ENCODE data around the gene CRYBG3. TPM values are rescaled to one million over a fixed set of nuclear protein-coding genes. Genes with fewer than 3 reads are reported as not detected.

The CRYBG3 gene
- polyA plus RNA-seq, 1 donor from 2014 or later = 1.3 TPM

DNA sequence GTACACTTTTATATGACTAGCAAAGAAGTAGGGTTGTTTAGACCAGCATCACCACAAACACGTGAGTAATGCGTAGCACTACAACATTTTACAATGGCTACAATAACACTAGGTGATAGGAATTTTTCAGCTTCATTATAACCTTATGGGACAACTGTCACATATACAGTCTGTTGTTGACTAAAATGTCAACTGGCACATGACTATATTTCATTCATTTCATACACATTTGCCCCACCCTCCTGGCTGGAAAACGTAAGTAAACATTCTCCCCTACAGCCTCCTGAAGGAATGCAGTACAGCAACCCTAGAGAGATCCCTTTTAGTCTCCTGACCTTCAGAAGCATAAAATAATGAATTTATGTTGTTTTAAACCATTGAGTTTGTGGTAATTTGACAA, 134.2 kb downstream of the CRYBG3 start:
- Histone ChIP-seq H3K9ac (ENCODE audit: low read length) (no peak overlapping the region), H3K79me2 (replicated peaks; ENCODE audit: insufficient read depth, low read length) (no peaks in the 10 kb centered on the region), H3K4me3 (ENCODE audit: low read length) (no peak overlapping the region), H3K27ac (ENCODE audit: low read length) (no peak overlapping the region), H3K9me2 (ENCODE audit: insufficient read depth, low read length) (no peaks in the 10 kb centered on the region), H2AFZ (ENCODE audit: low read depth, low read length) (no peak overlapping the region), H3K36me3 (ENCODE audit: insufficient read depth, low read length) (no peaks in the 10 kb centered on the region), H4K20me1 (ENCODE audit: insufficient read depth) (no peaks in the 10 kb centered on the region), H3F3A (ENCODE audit: insufficient read depth, low read length, poor library complexity, severe bottlenecking) (no peaks in the 10 kb centered on the region), H3K4me2 (ENCODE audit: low read length) (no peak overlapping the region), H3K9me3 (ENCODE audit: low read length) (no peaks in the 10 kb centered on the region), H3K27me3 (ENCODE audit: insufficient read depth, low read depth, low read length) (no peaks in the 10 kb centered on the region)
- TF ChIP-seq SMC3 (conservative IDR thresholded peaks at IDR 0.05; ENCODE audit: poor library complexity) (no peak), TAF1 (IDR thresholded peaks at IDR 0.05; ENCODE audit: low read depth) (no peak), EZH2 (IDR thresholded peaks at IDR 0.05; ENCODE audit: borderline replicate concordance, insufficient read depth, low read length, poor library complexity, severe bottlenecking) (no peak), RAD21 (conservative IDR thresholded peaks at IDR 0.05) (no peak), EP300 (conservative IDR thresholded peaks at IDR 0.05; ENCODE audit: poor library complexity, severe bottlenecking) (no peak), MXI1 (conservative IDR thresholded peaks at IDR 0.05; ENCODE audit: poor library complexity, severe bottlenecking) (no peak), POLR2AphosphoS5 (IDR thresholded peaks at IDR 0.05) (no peak)
- TF ChIP-seq, protein P1, sequence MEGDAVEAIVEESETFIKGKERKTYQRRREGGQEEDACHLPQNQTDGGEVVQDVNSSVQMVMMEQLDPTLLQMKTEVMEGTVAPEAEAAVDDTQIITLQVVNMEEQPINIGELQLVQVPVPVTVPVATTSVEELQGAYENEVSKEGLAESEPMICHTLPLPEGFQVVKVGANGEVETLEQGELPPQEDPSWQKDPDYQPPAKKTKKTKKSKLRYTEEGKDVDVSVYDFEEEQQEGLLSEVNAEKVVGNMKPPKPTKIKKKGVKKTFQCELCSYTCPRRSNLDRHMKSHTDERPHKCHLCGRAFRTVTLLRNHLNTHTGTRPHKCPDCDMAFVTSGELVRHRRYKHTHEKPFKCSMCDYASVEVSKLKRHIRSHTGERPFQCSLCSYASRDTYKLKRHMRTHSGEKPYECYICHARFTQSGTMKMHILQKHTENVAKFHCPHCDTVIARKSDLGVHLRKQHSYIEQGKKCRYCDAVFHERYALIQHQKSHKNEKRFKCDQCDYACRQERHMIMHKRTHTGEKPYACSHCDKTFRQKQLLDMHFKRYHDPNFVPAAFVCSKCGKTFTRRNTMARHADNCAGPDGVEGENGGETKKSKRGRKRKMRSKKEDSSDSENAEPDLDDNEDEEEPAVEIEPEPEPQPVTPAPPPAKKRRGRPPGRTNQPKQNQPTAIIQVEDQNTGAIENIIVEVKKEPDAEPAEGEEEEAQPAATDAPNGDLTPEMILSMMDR (IDR thresholded peaks at IDR 0.05; ENCODE audit: poor library complexity, severe bottlenecking) = no peak
- TF ChIP-seq, protein P2, sequence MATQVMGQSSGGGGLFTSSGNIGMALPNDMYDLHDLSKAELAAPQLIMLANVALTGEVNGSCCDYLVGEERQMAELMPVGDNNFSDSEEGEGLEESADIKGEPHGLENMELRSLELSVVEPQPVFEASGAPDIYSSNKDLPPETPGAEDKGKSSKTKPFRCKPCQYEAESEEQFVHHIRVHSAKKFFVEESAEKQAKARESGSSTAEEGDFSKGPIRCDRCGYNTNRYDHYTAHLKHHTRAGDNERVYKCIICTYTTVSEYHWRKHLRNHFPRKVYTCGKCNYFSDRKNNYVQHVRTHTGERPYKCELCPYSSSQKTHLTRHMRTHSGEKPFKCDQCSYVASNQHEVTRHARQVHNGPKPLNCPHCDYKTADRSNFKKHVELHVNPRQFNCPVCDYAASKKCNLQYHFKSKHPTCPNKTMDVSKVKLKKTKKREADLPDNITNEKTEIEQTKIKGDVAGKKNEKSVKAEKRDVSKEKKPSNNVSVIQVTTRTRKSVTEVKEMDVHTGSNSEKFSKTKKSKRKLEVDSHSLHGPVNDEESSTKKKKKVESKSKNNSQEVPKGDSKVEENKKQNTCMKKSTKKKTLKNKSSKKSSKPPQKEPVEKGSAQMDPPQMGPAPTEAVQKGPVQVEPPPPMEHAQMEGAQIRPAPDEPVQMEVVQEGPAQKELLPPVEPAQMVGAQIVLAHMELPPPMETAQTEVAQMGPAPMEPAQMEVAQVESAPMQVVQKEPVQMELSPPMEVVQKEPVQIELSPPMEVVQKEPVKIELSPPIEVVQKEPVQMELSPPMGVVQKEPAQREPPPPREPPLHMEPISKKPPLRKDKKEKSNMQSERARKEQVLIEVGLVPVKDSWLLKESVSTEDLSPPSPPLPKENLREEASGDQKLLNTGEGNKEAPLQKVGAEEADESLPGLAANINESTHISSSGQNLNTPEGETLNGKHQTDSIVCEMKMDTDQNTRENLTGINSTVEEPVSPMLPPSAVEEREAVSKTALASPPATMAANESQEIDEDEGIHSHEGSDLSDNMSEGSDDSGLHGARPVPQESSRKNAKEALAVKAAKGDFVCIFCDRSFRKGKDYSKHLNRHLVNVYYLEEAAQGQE (IDR thresholded peaks at IDR 0.05; ENCODE audit: borderline replicate concordance) = no peak

DNA sequence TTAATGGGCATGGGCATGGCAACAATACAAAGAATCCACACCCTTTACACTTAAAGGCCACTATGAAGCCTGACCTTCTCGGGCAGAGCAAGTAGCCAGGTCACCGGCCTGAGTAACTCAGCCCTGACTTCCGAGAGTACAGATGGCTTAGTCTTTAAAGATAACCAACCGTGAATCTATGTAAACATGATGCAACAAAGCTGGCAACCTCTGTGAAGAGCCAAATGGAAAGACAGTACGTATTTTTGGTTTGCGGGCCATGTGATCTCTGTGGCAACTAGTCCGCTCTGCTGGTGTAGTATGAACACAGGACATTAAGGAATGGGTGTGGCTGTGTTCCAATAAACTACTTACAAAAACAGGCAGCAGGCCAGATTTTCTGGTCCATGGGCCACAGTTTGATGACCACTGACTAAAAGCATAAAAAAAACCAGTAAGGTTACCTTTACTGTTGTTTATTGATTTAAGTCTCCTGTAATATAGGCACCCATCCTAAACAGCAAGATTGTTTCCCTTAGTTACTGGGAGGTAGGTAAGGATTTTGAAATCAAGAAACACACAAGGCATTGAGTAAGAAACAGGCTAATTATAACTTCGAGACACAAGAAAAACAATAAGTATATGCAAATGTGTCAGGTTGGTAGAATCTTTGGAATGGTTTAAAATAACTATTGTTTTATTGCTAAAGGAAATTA, 136.0 kb downstream of the CRYBG3 start:
- Histone ChIP-seq H3K9ac (ENCODE audit: low read length) (no peak overlapping the region), H3K4me3 (ENCODE audit: low read length) (no peak overlapping the region), H3F3A (ENCODE audit: insufficient read depth, low read length, poor library complexity, severe bottlenecking) (no peaks in the 10 kb centered on the region), H3K27ac (ENCODE audit: low read length) (no peak overlapping the region), H3K4me2 (ENCODE audit: low read length) (no peak overlapping the region), H3K9me2 (ENCODE audit: insufficient read depth, low read length) (no peaks in the 10 kb centered on the region), H3K9me3 (ENCODE audit: low read length) (no peaks in the 10 kb centered on the region), H2AFZ (ENCODE audit: low read depth, low read length) (no peak overlapping the region), H3K79me2 (replicated peaks; ENCODE audit: insufficient read depth, low read length) (no peaks in the 10 kb centered on the region), H3K36me3 (ENCODE audit: insufficient read depth, low read length) (no peaks in the 10 kb centered on the region), H3K27me3 (ENCODE audit: insufficient read depth, low read depth, low read length) (no peaks in the 10 kb centered on the region), H4K20me1 (ENCODE audit: insufficient read depth) (no peaks in the 10 kb centered on the region)
- TF ChIP-seq EZH2 (IDR thresholded peaks at IDR 0.05; ENCODE audit: borderline replicate concordance, insufficient read depth, low read length, poor library complexity, severe bottlenecking) = no peak
- no peak for TF ChIP-seq TAF1 (IDR thresholded peaks at IDR 0.05; ENCODE audit: low read depth)
- TF ChIP-seq, protein P1 (IDR thresholded peaks at IDR 0.05; ENCODE audit: poor library complexity, severe bottlenecking) = no peak
- no peak for TF ChIP-seq MXI1 (conservative IDR thresholded peaks at IDR 0.05; ENCODE audit: poor library complexity, severe bottlenecking)
- no peak for TF ChIP-seq POLR2AphosphoS5 (IDR thresholded peaks at IDR 0.05)
- TF ChIP-seq SMC3 (conservative IDR thresholded peaks at IDR 0.05; ENCODE audit: poor library complexity) = no peak
